Measurements from ENCODE around the gene AMZ1.
"Not testable (repeated sequence)": the region's sequence is repeated elsewhere in the genome, so short reads cannot be mapped to it uniquely, and the experiment has no call there.

AMZ1 gene

DNA sequence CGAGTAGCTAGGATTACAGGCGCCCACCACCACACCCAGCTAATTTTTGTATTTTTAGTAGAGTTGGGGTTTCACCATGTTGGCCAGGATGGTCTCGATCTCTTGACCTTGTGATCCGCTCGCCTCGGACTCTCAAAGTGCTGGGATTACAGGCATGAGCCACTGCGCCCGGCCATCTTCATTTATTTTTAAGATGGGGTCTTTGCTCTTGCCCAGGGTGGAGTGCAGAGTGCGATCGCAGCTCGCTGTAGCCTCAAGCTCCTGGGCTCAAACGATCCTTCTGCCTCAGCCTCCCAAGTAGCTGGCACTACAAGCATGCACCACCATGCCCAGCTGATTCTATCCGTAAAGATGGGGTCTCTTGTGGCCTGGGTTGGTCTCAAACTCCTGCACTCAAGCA lies 39.2 kb downstream of the AMZ1 start:
- DNase-seq (ENCODE audit: low read depth in 2 of 2), result not testable (repeated sequence)

GRCh38 chr7:2728316-2729030 lies 40.5 kb downstream of the AMZ1 start:
- DNase-seq (ENCODE audit: low read depth in 2 of 2), result no peak

DNA sequence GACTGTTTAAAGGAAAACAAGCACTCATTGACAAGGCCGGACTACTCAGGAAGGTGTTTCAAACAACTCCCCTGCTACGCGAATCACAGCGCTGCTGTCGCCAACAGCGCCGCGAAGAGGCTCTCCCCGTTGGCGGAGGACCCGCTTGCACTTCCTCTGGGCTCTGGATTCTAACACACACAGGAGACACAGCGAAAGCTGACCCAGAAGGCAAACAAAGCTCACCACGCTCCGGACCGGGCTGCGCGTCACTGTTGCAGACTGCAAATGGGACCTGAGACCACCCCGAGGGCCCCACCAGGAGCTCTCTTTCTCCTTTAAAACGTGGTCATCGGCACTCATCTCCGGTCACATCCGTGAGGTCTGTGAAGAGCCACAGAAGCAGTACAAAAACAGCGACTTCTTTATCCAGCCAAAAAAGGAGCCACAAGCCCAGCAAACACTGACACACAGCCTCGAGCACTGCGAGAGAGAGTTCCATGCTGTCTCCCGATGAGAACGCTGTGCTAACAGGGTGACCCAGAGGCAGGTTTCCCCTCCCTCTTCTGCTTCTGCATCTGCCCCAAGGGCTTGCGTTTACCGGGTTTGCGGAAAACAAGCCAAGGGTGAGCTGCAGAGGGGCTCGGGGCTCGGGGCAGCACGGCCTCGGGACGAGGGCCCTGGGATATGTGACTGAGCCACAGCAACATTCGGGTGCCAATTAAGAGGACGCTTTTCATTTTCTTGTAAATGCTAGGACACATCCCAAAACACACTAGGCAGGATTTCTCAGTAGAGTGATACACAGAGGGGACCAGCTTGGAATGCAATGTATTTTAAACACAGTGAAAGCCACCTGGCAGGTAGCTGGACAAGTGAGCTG lies 41.3 kb downstream of the AMZ1 start:
- no peak for DNase-seq (ENCODE audit: low read depth in 2 of 2)

GRCh38 chr7:2729893-2730716 lies 42.1 kb downstream of the AMZ1 start:
- DNase-seq (ENCODE audit: low read depth in 2 of 2), result no peak

- no peak for DNase-seq (ENCODE audit: low read depth in 2 of 2)
Measured at GRCh38 chr7:2730846-2731770, 43.1 kb downstream of the AMZ1 start.

DNA sequence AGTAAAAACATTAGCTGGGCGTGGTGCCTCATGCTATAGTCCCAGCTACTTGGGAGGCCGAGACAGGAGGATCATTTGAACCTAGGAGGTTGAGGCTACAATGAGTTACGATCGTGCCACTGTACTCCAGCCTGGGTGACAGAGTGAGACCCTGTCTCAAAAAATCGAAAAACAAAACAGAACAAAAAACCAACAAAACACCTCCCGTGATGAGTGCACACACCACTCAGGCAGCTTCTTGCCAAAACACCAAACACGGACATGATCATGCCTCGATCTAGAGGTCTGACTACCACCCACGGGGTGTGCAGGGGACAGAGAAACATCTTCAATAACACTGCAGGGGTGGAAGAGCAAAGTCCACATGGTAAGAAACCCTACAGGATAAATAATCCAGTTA lies 44.4 kb downstream of the AMZ1 start:
- no peak for DNase-seq (ENCODE audit: low read depth in 2 of 2)

DNA sequence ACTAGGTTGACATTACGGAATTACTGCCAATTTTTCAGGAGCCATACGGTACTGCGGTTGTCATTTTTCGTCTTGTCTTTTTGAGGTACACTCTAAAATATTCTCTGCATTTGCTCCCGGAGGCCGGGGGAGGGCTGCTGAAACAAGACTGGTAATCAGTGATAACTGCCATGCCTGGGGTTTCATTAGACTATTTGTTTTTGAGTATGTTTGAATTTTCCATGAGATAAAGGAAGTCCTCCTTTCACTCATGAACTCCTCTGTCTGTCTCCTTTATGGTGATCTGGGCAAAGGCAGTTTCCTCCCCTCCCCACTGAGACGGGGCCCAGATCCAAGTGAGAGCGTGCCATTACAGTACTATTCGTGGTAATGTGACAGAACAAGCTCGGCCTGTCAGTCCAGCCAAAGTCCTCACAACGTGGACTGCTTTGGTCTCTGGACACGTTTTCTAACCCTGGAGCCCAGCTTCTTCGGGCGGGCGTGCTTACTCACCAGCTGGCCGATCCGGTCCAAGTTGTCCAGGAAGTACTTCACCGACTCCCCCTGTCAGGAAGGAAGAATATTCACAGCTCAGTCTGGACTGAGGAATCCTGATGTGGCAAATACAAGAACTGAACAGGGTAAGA lies 45.1 kb downstream of the AMZ1 start:
- no peak for DNase-seq (ENCODE audit: low read depth in 2 of 2)

DNA sequence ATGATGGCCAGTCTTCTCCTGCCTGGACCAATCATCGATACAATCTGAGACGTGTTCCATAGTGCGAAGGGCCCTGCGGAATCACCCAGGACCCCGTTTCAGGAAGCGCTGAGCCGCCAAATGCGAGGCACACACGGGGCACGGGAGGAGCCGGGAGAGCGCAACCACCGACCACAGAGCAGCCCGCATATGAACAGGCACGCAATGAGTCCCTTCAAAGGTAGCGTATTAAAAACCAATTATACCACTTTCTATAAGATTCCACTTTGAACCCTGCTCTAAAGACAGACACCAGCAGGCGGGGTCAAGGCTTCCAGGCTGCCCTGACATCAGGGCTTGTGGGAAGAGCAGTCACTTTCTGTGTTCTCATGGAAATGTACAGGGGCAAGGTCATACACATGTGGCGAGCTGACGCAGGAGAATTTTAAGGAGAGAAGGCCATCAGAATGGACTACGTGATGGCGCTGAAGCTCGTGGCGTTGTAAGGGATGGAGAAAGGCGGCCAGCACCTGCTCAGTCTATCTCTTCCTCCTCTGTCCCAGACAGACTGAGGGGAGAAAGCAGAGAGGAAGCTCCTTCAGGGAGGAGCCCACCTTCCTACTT lies 46.2 kb downstream of the AMZ1 start:
- DNase-seq (ENCODE audit: low read depth in 2 of 2), result no peak

DNA sequence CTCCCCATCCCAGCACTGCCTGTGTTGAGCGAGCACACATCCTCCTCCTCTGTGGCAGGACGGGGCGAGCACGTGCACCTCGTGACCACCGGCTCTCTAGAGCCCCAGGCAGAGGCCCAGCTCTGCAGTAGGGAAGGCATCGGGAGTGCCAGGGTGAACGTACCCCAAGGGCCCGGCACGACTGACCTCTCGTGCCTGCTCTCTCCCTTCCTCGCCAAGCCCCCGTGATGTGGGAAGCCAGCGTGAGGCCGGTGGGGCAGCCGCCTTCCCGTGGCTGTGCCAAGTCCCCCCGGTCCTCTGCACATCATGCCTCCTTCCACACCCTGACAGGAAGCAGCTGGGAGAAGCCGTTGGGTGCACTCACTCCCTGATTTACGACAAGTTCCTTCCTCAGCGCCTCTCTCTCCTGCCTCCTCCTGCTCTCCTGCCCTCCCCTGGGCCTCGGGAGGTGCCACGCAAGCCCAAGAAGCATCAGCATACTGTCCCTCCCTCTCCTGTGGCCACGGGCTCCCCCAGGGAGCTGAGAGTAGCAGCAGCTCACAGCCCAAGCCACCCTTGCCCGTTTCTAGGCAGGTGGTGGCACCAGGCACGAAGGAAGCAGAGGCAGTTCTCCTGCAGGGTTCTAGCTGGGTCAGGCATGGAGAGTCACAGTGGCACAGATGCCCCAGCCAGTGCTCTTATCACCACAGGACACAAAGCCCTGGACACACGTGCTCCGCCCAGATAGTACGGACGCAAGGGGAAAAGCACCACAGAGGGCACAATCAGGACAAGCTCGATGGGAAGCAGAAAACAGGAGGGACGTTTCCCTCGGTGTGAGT lies 47.0 kb downstream of the AMZ1 start:
- DNase-seq (ENCODE audit: low read depth in 2 of 2), result no peak

DNA sequence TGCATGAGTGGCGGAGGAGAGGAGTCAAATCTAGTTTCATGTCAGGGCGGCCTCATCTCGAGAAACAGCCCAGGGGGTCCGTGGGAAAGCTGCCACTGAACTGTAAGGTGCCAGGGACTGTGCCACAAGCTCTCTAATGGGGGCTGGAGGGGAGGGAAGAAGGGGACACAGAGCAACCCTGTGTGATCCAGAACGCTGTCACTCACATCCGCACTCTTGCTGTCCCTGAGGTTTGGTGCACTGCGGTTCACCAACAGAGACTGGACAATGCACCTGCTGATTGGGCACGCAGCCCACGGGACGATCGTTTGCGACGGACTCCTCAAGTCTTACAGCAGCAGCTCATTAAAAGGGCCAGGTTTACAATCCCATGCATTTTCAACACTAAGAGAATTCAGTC lies 47.7 kb downstream of the AMZ1 start:
- DNase-seq (ENCODE audit: low read depth in 2 of 2), result no peak

GRCh38 chr7:2736411-2736914 lies 48.5 kb downstream of the AMZ1 start:
- no peak for DNase-seq (ENCODE audit: low read depth in 2 of 2)

- not testable (repeated sequence) for DNase-seq (ENCODE audit: low read depth in 2 of 2)
Measured at GRCh38 chr7:2737005-2737743, 49.2 kb downstream of the AMZ1 start.

DNA sequence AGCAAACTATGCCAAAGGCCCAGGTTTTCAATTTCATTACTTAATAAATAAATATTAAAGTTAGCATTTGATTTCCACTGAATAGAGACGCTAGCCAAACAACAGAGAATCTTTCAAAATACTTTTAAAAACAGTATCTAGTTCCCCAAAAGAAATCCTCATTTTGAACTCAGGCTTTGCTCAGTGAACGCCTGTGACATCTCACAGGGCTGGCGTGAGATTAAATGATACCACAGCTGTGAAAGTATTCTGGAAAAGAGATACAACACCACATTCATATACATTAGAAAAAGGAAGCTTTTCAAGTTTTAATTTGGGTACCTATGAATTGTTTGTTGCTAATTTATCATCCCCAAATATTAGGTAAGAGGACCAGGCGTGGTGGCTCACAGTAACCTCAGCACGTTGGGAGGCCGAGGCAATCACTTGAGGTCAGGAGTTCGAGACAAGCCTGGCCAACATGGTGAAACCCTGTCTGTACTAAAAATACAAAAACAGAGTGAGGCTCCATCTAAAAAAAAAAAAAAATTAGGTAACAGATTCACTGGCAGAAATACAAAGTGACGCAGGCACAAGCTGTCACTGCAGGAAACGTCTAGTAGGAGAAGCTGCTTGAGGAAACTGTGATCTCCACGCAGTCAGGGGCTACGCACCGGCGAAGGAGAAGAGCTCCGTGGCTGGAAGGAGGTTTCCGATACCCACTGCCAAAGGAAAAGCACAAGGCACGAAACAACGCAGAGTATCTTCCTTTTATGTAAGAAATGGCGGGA lies 50.0 kb downstream of the AMZ1 start:
- no peak for DNase-seq (ENCODE audit: low read depth in 2 of 2)

- DNase-seq (ENCODE audit: low read depth in 2 of 2), result no peak
Measured at GRCh38 chr7:2738766-2739549, 51.0 kb downstream of the AMZ1 start.

GRCh38 chr7:2743523-2744185 lies 55.7 kb downstream of the AMZ1 start:
- not testable (repeated sequence) for DNase-seq (ENCODE audit: low read depth in 2 of 2)

DNA sequence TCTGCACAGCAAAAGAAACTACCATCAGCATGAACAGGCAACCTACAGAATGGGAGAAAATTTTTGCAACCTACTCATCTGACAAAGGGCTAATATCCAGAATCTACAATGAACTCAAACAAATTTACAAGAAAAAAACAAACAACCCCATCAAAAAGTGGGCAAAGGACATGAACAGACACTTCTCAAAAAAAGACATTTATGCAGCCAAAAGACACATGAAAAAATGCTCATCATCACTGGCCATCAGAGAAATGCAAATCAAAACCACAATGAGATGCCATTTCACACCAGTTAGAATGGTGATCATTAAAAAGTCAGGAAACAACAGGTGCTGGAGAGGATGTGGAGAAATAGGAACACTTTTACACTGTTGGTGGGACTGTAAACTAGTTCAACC lies 60.7 kb downstream of the AMZ1 start:
- not testable (repeated sequence) for DNase-seq (ENCODE audit: low read depth in 2 of 2)
